ENCODE measurements around the gene FXYD1.

Gene FXYD1

DNA sequence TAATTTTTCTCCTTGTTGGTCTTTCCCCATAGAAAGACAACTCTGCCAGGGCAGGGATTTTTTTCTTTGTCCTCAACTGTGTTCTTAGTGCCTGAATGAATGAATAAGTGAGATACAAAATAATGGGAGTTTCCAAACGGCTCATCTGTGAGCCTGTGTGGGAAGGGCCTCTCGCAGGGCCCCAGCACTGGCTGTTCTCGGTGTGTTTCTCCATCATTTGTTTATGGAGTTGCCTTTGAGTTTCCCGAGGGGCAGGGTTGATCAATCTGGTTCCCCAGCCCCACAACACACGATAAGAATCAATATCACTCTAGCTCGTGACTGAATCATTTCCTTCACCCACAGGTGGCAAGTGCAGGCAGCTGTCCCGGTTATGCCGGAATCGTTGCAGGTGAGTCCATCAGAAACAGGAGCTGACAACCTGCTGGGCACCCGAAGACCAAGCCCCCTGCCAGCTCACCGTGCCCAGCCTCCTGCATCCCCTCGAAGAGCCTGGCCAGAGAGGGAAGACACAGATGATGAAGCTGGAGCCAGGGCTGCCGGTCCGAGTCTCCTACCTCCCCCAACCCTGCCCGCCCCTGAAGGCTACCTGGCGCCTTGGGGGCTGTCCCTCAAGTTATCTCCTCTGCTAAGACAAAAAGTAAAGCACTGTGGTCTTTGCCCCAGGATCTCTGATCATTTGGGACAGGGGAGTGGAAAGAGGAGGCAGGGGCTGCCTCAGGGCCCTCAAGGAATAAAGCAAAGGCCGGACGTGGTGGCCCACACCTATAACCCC is 30.8 kb downstream of the FXYD1 start:
- TF ChIP-seq, protein P1, sequence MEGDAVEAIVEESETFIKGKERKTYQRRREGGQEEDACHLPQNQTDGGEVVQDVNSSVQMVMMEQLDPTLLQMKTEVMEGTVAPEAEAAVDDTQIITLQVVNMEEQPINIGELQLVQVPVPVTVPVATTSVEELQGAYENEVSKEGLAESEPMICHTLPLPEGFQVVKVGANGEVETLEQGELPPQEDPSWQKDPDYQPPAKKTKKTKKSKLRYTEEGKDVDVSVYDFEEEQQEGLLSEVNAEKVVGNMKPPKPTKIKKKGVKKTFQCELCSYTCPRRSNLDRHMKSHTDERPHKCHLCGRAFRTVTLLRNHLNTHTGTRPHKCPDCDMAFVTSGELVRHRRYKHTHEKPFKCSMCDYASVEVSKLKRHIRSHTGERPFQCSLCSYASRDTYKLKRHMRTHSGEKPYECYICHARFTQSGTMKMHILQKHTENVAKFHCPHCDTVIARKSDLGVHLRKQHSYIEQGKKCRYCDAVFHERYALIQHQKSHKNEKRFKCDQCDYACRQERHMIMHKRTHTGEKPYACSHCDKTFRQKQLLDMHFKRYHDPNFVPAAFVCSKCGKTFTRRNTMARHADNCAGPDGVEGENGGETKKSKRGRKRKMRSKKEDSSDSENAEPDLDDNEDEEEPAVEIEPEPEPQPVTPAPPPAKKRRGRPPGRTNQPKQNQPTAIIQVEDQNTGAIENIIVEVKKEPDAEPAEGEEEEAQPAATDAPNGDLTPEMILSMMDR (IDR thresholded peaks at IDR 0.05; ENCODE audit: low read depth, low read length, missing control alignments), result no peak
- in situ Hi-C loops (cut with HindIII; ENCODE audit: low pct_ligation_motif_present, low sequenced_read_pairs), result no loop called here
- H3K4me3 ChIP-seq (ENCODE audit: low read depth, low read length), result no peak overlapping the region
- no peak overlapping the region for H3K27ac ChIP-seq
- H3K36me3 ChIP-seq (replicated peaks), result peaks cover 31% of the 10 kb centered on the region
- no peaks in the 10 kb centered on the region for H3K27me3 ChIP-seq (replicated peaks)
- no peak for DNase-seq

DNA sequence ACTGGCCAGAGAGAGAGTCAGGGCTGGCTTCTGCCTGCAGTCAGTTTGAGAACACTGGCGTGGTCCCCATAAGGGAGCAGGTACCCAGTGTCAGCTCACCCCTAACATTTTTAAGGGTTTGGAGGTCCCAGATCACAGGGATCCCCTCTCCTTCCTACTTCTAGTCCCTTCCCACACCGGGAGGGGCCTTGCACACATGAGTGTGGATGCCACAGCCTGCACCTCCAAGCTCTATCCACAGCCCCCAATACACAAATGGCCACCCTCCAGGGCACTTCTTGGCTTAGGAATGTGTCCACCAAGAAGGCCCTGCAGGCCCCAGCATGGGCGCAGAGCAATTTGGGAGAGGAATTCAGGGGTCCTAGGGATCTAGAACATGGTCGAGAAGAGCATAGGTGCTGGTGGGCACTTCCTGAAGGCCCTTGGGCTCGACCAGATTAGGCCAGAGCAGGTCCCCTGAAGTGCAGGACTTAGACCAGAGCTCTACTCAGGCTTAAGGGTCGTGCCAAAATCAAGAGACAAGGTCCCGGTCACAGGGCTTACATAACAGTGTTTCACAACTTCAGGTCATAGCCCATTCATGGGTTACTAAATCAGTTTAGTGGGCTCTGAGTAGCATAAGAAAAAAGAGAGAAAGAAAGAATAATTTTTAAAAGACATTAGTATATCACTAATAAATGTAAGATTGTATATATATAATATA is 31.9 kb downstream of the FXYD1 start:
- Histone ChIP-seq H3K4me3 (ENCODE audit: low read depth, low read length) (no peak overlapping the region), H3K27me3 (replicated peaks) (no peaks in the 10 kb centered on the region), H3K27ac (no peak overlapping the region), H3K36me3 (replicated peaks) (peaks cover 20% of the 10 kb centered on the region)
- in situ Hi-C loops (cut with HindIII; ENCODE audit: low pct_ligation_motif_present, low sequenced_read_pairs), result no loop called here
- TF ChIP-seq, protein P1 (IDR thresholded peaks at IDR 0.05; ENCODE audit: low read depth, low read length, missing control alignments), result no peak
- DNase-seq, result no peak

DNA sequence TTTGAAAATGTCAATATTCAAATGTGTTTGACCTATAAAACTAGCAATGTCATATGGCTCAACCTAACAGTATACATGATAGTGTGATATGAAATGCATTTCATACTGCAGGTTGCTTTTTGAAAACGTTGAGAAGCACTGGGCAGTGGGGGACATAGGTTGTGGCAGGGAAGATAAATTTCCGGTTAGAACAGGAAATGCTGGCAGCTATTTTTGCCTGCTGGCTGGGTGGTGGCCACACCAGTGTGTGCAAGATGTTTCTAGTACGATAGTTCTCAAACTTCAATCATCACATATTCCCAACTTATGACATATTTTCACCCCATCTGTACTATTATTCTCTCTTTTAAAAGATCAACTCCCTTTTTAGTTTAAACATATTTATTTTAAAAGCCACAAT is 33.1 kb downstream of the FXYD1 start:
- Histone ChIP-seq H3K36me3 (replicated peaks) (peaks cover 8% of the 10 kb centered on the region), H3K27me3 (replicated peaks) (no peaks in the 10 kb centered on the region), H3K27ac (no peak overlapping the region), H3K4me3 (ENCODE audit: low read depth, low read length) (no peak overlapping the region)
- in situ Hi-C loops (cut with HindIII; ENCODE audit: low pct_ligation_motif_present, low sequenced_read_pairs), result no loop called here
- no peak for DNase-seq
- TF ChIP-seq, protein P1 (IDR thresholded peaks at IDR 0.05; ENCODE audit: low read depth, low read length, missing control alignments), result no peak

DNA sequence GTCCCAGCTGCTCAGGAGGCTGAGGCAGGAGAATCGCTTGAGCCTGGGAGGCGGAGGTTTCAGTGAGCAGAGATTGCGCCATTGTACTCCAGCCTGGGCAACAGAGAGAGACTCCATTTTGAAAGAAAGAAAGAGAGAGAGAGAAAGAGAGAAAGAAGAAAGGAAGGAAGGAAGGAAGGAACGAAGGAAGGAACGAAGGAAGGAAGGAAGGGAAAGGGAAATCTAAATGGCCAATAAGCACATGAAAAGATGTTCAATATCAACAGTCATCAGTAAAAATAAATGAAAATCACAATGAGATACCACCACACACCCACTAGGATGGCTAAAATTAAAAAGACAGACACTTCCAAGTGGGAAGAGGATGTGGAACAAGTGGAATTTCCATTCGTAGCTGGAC is 35.6 kb downstream of the FXYD1 start:
- TF ChIP-seq, protein P1 (IDR thresholded peaks at IDR 0.05; ENCODE audit: low read depth, low read length, missing control alignments), result no peak
- in situ Hi-C loops (cut with HindIII; ENCODE audit: low pct_ligation_motif_present, low sequenced_read_pairs), result no loop called here
- no peak for DNase-seq
- Histone ChIP-seq H3K36me3 (replicated peaks) (peaks cover 3% of the 10 kb centered on the region), H3K27me3 (replicated peaks) (no peaks in the 10 kb centered on the region), H3K27ac (no peak overlapping the region), H3K4me3 (ENCODE audit: low read depth, low read length) (no peak overlapping the region)

DNA sequence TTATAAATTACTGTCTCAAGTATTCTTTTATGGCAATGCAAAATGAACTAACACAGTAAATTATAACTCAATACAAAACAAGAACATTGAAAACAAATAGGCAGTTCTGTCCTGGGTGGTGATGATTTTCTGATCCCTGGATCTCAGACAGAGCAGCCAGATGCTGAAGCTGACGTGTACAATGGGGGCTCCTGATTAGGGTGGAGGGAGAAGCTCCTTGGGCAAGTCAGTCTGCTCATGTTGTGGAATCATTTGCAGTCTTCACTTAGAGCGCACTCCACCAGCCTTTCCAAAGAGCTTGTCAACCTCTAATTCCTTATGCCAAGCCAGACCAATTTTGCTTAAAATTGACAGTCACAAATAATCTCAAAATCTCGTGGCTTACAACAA is 37.6 kb downstream of the FXYD1 start:
- Histone ChIP-seq H3K27ac (no peak overlapping the region), H3K4me3 (ENCODE audit: low read depth, low read length) (no peak overlapping the region), H3K36me3 (replicated peaks) (no peaks in the 10 kb centered on the region), H3K27me3 (replicated peaks) (no peaks in the 10 kb centered on the region)
- in situ Hi-C loops (cut with HindIII; ENCODE audit: low pct_ligation_motif_present, low sequenced_read_pairs), result no loop called here
- no peak for DNase-seq
- TF ChIP-seq, protein P1 (IDR thresholded peaks at IDR 0.05; ENCODE audit: low read depth, low read length, missing control alignments), result no peak
